HG02588 (cell line): Measurements from ENCODE around the gene SPINK7.
"Not testable (repeated sequence)": the region's sequence is repeated elsewhere in the genome, so short reads cannot be mapped to it uniquely, and the experiment has no call there.

ENCODE experiments used
- ATAC-seq: cut with Tn5 transposase; IDR thresholded peaks from one replicate; pipeline ENCODE4 v1.9.1; 2021; ENCODE audit warnings: mild to moderate bottlenecking, moderate library complexity; ENCODE audit not compliant: unreplicated experiment

Gene SPINK7

DNA sequence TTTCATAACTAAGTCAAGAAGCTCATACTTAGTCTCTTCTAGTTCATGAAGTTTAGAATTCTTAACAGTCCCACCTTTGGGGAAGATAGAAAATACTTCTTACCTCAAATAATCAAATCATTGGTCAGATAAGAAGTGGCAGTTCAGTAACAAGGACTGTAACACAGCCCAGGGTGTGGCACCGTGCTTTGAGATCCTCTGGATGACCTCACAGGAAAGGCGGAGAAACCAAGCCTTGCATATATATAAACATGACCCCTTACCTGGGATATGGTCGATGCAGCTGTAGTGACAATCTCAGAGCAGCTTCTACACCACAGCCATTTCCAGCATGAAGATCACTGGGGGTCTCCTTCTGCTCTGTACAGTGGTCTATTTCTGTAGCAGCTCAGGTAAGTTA, at the start of gene SPINK7:
Gene SPINK7, plus strand, starts transcription at position 271 of the 400 bp plus-strand sequence. Its CDS starts 61 bp downstream, at position 332.
- no peak for ATAC-seq

DNA sequence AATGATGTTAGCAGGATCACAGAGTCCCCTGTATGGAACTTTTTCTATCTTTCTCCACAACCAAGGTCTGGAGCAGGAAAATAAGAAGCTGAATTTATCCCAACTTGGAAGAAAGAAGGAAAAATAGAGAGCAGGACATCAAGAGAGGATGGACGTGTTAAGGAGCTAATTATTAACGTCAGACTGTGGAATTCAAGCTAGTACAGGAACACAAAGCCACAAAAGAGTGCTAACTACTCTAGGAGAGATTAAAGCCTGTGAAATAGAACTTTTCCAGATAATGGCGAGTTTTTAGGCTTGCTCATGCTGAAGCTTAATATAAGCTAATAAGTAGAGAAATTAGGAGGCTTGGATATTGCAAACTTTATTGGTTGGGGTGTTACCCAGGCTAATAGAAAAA, 44.3 kb upstream of the SPINK7 start:
- ATAC-seq = no peak

- ATAC-seq = no peak
Observed at GRCh38 chr5:148268566-148268965, 43.7 kb upstream of the SPINK7 start, which contains the start of gene SPINK13. TSS of gene SPINK13 (plus strand) at chr5:148268794. CDS start at chr5:148270073, 1,279 bp downstream.

- not testable (repeated sequence) for ATAC-seq
Observed at GRCh38 chr5:148275129-148275528, 37.1 kb upstream of the SPINK7 start.

DNA sequence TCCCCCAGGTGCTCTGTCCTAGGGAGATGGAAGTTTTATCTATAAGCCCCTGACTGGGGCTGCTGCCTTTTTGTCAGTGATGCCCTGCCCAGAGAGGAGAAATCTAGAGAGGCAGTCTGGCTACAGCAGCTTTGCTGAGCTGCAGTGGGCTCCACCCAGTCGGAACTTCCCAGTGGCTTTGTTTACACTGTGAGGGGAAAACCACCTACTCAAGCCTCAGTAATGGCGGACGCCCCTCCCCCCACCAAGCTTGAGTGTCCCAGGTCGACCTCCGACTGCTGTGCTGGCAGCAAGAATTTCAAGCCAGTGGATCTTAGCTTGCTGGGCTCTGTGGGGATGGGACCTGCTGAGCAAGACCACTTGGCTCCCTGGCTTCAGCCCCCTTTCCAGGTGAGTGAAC, 31.3 kb upstream of the SPINK7 start:
- ATAC-seq = peak; percentile 29

DNA sequence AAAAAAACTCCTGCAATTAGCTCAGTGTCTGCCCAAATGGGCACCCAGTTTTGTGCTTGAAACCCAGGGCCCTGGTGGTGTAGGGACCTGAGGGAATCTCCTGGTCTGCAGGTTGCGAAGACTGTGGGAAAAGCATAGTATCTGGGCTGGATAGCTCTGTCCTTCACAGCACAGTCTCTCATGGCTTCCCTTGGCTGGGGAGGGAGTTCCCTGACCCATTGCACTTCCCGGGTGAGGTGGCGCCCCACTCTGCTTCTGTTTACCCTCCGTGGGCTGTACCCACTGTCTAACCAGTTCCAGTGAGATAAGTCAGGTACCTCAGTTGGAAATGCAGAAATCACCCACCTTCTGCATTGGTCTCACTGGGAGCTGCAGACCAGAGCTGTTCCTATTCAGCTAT, 30.9 kb upstream of the SPINK7 start:
- ATAC-seq = peak; percentile 67

- no peak for ATAC-seq
Observed at GRCh38 chr5:148290271-148291195, 21.7 kb upstream of the SPINK7 start.

DNA sequence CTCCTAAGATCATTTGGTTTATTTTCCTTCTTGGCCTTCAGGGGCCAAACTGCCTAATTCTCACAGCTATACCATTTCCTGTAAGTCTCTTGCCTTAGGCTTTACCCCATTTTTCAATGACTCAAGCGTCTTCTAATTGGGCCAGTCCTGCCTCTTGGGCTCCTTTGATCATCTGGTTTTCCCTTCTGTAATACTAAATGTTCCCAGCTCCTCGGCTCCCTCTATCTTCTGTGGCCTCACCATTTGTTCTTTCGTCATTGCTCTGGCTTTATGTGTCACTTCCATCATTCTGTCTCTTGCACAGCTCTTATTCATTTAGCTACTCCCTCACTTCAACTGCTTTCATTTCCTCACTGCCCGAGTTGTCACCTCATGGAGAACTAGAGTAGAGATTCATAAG, 14.5 kb upstream of the SPINK7 start:
- no peak for ATAC-seq

DNA sequence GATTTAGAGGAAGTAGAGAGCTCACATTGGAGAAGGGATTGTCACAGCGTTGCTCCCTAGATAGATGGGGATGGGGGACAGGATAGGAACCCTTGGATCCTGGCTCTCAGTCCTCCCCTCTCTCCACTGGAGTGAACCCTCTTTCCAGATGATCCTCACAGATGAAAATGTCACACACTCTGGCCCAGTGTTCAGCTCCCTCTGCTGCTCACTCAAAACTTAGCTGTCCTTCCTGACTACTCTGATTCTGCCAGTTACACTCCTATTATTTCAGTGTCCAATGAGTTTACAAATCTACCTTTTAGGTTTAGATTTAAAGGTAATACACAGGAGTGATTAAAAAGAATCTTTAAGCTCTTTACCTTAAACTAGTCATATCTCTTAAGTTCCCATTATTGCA, 5.8 kb upstream of the SPINK7 start:
- no peak for ATAC-seq

DNA sequence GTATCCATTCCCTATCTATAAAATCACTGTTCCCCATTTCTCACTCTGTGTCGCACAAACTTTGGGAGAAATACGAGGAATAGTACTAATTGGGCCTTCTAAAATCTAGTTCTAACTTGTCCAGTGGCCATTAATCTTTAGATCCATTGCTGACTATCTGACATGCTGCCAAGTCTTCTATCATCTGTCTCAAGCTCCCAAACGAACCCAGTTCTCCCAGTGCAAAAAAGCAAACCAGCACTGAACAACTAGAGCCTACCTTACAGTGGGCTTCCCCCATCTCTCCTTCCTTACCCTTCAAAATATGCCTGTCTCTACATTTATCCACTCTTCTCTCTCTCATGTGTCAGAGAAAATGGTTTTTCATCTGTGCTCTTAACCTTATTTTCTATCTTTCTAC, 3.2 kb upstream of the SPINK7 start:
- no peak for ATAC-seq

- ATAC-seq = no peak
Observed at GRCh38 chr5:148309746-148310145, 2.5 kb upstream of the SPINK7 start.

DNA sequence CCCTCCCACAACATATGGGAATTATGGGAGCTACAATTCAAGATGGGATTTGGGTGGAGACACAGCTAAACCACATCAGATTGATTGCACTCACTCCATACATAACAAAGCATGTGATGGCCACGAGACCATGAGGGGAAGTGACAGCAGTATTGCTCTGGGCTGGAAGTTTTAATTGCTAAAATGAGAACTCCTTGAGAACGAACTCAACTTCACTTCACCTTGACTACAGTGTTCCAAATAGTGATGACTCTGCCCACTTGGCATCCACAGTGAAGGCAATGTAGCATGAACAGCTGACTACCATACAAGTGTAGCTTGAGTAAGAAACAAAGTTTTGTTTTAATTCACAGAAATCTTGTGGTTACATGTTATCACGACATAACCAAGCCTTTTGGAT, 739 bp upstream of the SPINK7 start:
- ATAC-seq = no peak

DNA sequence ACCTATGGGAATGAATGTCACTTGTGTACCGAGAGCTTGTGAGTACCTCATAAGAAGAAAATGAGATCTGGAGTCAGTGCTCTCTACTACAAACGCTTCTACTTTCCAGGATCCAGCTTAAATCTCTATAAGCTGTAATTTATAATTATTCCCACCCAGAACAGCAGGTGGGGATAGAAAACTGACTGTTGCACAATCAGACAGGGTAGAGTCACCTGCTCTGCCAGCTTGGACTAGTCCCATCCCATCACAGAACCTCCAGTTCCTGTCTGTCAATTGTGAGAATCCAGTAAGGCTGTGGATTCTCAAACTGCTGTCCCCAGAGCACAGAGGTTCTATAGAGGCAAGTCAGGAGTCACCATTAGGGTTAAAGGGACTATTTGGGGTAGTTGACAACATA, 2.0 kb downstream of the SPINK7 start:
- no peak for ATAC-seq

- no peak for ATAC-seq
Observed at GRCh38 chr5:148314731-148315130, 2.5 kb downstream of the SPINK7 start.

GRCh38 chr5:148320011-148320963, 8.1 kb downstream of the SPINK7 start:
- ATAC-seq = not testable (repeated sequence)

- no peak for ATAC-seq
Observed at GRCh38 chr5:148333262-148333849, 21.1 kb downstream of the SPINK7 start.

DNA sequence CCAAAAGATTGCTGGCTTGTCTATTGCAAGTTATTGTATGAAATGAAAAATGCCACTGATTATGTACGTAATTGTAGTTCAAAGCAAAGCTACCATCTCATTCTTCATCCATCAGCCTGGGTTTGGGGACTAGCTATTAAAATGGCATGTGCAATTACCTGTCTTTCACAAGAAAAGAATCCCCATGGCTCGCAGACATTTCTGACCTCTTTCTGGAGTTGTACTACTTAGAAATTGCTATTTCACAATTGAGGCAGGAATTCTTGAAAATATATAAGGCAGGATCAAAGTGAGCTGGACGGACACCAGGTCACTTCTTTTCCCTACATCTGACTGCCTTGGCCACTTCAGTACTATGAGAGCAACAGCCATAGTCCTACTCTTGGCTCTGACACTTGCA, 23.0 kb downstream of the SPINK7 start, which contains the start of gene SPINK9:
Gene SPINK9, plus strand, starts transcription at position 301 of the 400 bp plus-strand sequence. Its CDS starts 55 bp downstream, at position 356.
- ATAC-seq = no peak

DNA sequence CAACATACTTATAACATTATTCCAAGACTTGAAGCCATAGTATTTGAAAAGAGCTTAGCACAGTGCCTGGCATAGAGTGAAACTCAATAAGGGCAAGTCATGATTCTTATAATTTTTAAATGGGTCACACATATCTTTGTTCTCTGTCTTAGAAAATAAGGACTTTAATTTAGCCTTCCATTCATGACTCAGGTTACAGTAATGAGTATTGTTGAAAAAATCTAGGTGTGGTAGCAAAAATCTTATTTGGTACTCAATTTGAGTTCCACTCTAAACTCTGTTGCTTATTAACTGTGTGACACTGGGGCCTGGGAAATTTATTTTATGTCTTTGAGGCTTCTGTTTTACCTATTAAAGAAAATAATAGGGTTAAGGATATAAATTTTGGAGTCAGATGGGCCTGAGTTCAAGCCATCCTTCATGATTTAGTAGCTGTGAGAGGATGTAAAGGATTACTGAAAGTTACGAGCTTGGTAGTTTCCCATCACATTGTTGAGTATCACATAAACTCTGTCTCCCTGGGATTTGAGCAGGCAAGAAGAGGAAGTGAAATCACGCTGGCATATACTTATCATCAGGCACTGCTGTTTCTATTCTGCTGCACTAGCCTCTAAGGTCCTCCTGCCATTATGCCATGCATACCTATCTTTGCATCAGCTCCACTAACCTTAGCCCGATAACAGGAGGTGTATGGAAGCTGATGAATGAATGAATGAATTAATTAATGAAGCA, 24.6 kb downstream of the SPINK7 start:
- peak; percentile 82 for ATAC-seq

DNA sequence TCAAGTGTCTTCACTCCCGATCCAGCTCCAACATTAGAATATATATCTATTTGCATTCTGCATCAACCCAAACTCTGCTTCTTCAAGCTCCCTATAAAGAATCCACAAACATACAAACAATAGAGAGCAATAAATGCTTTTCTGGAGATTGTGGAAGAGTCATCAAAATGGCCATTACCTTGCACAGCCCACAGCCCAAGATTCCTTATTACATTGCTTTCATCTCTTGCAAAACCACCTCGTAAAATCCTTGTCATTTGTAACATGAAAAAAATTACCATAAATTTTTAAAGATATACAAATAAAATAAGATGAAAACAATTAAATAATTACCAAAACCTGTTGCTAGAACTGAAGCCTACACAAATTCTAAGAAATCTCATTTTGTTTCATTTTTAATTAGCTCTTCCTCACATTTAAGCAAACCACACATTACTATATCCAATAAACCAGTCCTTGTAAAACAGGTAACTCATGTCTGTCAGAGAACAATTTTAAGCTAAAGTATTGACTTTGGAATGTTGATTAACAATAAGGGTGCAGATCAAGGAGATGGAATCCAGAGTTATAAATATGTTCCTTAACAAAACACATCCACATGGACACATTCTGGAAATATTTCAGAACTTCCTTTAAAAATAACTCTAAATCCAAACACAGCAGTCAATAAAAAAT, 30.3 kb downstream of the SPINK7 start:
- no peak for ATAC-seq

DNA sequence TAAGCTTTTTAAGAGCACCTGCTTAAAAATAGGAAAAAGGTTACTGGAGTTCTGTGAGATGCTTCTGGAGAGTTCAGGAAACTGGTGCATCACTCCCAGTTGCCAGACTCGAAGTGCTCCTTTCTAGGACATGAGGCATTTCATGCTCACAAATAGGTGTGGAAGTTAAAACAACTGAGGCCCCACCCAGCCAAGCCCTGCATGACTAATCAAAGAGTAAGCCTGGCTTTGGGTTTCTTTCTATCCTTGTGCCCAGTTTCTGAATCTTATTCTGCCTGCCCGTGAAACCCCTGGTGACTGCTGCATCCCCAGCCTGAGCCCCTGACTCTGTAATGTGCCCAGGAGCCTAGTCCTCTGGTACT, 30.8 kb downstream of the SPINK7 start:
- ATAC-seq = no peak
